Activated CD4-positive, alpha-beta T cell treated with anti-CD3 and anti-CD28 coated beads, Interleukin-2, amount 10 ng/mL, durations not matched to agents 24 days and 14 days (primary cell): ENCODE results near the gene TTR. TPM values are rescaled to one million over a fixed set of nuclear protein-coding genes. Genes with fewer than 3 reads are reported as not detected.

ENCODE experiments used
- DNase-seq: peaks from one replicate; pipeline ENCODE4 v3.0.0; 2022
- H3K27ac Mint-ChIP-seq: one replicate; pipeline ENCODE4 v1.8.0; 2022; ENCODE audit warnings: mild to moderate bottlenecking, mixed read lengths
- H3K27me3 Mint-ChIP-seq: one replicate; pipeline ENCODE4 v1.8.0; 2022; ENCODE audit warnings: mixed read lengths
- H3K36me3 Mint-ChIP-seq: one replicate; pipeline ENCODE4 v1.8.0; 2022; ENCODE audit warnings: low read depth, mild to moderate bottlenecking, mixed read lengths
- H3K4me1 Mint-ChIP-seq: one replicate; pipeline ENCODE4 v1.8.0; 2021; ENCODE audit warnings: mixed read lengths
- H3K4me3 Mint-ChIP-seq: one replicate; pipeline ENCODE4 v1.8.0; 2022; ENCODE audit warnings: mild to moderate bottlenecking, moderate library complexity, mixed read lengths
- H3K9me3 Mint-ChIP-seq: one replicate; pipeline ENCODE4 v1.8.0; 2021; ENCODE audit warnings: mixed read lengths
- intact Hi-C: fragments of 100-400 bp; cut with micrococcal nuclease; formaldehyde crosslinking; loops from one replicate; pipeline ENCODE4 v1.15.1; 2023
- total RNA-seq: library from RNA; stranded (reverse); gene quantifications from 2 replicates; pipeline ENCODE4 v1.2.3, GENCODE V29; 2022

The TTR gene
- total RNA-seq: not detected in 2 replicates

DNA sequence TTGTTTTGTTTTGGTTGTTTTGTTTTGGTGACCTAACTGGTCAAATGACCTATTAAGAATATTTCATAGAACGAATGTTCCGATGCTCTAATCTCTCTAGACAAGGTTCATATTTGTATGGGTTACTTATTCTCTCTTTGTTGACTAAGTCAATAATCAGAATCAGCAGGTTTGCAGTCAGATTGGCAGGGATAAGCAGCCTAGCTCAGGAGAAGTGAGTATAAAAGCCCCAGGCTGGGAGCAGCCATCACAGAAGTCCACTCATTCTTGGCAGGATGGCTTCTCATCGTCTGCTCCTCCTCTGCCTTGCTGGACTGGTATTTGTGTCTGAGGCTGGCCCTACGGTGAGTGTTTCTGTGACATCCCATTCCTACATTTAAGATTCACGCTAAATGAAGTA, at the start of gene TTR:
TSS of gene TTR (plus strand) at position 250 of the 400 bp plus-strand sequence. CDS start at position 276, 26 bp downstream.
- H3K27ac Mint-ChIP-seq: no peak within 1 kb of the TSS
- intact Hi-C loops: no loop called here
- no peaks in the 10 kb centered on the region for H3K9me3 Mint-ChIP-seq
- no peaks in the 10 kb centered on the region for H3K36me3 Mint-ChIP-seq
- no peaks in the 10 kb centered on the region for H3K4me1 Mint-ChIP-seq
- H3K4me3 Mint-ChIP-seq: no peak within 1 kb of the TSS
- H3K27me3 Mint-ChIP-seq: peaks cover 3% of the 10 kb centered on the region
- no peak for DNase-seq

DNA sequence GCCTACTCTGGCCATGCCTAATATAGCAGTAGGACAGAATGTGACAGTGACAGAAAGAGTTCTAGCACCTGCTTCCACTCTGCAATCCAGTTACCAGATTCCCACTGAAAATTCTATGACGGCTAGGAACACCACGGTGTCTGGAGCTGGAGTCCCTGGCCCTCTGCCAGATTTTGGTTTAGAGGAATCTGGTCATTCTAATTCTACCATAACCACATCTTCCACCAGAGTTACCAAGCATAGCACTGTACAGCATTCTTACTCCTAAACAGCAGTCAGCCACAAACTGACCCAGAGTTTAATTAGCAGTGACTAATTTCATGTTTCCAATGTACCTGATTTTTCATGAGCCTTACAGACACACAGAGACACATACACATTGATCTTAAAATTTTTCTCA, 45.2 kb upstream of the TTR start:
- no peaks in the 10 kb centered on the region for H3K9me3 Mint-ChIP-seq

DNA sequence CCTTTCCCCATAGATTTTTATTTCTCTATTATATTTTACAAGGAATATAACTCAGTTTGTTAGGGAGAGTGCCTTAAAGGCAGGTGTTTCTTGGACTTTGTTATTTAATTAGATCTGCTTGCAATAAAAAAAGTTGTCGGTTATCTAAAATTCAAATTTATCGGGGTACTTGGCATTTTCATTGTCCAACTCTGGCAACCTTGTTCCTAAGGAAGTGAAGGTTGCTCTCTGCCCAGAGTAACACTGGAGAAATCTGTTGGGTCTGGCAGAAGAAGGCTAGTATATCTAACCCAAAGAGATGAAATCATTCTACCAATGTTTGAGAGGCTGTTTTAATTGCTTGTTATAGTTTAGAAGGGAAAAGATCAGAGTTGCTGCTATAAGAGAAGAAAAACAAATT, 42.8 kb upstream of the TTR start:
- Mint-ChIP-seq H3K4me3 (no peak overlapping the region), H3K27ac (no peak overlapping the region), H3K36me3 (no peaks in the 10 kb centered on the region), H3K4me1 (no peaks in the 10 kb centered on the region), H3K27me3 (peaks cover 2% of the 10 kb centered on the region), H3K9me3 (no peaks in the 10 kb centered on the region)
- DNase-seq: no peak
- intact Hi-C loops: no loop called here

More for the DNA sequence above, 45.2 kb upstream of the TTR start:
- Mint-ChIP-seq H3K27ac (no peak overlapping the region), H3K27me3 (no peaks in the 10 kb centered on the region), H3K36me3 (no peaks in the 10 kb centered on the region), H3K4me1 (no peaks in the 10 kb centered on the region), H3K4me3 (no peak overlapping the region)
- DNase-seq: no peak
- intact Hi-C loops: no loop called here

DNA sequence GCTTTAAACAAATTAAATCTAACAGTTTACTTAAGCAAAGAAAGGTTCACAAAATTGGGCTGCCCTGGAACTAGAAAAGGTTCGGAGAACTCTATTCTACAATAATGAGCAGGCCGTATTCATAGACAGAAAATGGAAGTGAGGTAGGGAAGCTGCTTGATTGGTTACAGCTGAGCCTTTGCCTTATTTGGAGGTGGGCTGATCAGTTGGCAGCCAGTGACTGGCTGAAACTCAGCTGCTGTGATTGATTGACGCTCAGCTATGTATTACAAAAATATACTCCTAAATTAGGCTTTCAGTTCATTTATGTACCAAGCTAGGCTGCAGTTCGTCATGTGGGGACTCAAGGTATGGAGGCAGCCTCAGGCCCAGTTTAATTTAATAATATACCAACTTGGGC, 42.3 kb upstream of the TTR start:
- no peak for DNase-seq
- no peaks in the 10 kb centered on the region for H3K36me3 Mint-ChIP-seq
- no peaks in the 10 kb centered on the region for H3K9me3 Mint-ChIP-seq
- no peaks in the 10 kb centered on the region for H3K4me1 Mint-ChIP-seq
- intact Hi-C loops: no loop called here
- H3K27ac Mint-ChIP-seq: no peak overlapping the region
- H3K4me3 Mint-ChIP-seq: no peak overlapping the region
- peaks cover 6% of the 10 kb centered on the region for H3K27me3 Mint-ChIP-seq

DNA sequence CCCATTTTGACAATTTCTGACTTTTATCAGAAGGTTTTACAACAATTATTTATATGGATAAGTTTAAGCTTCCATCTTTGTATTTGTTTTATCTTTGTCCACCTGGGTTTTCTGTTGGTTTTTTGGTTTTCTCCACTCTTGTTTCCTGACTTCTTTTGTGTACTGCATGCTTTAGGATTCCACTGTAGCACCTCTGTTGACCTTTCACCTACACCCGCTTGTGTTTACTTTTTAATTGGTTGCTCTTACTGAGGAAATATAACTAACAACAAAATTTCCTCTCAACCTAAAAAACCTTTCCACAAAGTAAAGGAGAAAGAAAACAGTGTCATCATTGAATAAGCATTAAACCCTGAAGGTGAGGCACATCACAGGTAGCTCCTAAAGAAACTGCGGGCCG, 39.8 kb upstream of the TTR start:
- Mint-ChIP-seq H3K27ac (no peak overlapping the region), H3K4me3 (no peak overlapping the region), H3K9me3 (no peaks in the 10 kb centered on the region), H3K36me3 (no peaks in the 10 kb centered on the region), H3K4me1 (no peaks in the 10 kb centered on the region), H3K27me3 (peaks cover 9% of the 10 kb centered on the region)
- intact Hi-C loops: no loop called here
- no peak for DNase-seq

DNA sequence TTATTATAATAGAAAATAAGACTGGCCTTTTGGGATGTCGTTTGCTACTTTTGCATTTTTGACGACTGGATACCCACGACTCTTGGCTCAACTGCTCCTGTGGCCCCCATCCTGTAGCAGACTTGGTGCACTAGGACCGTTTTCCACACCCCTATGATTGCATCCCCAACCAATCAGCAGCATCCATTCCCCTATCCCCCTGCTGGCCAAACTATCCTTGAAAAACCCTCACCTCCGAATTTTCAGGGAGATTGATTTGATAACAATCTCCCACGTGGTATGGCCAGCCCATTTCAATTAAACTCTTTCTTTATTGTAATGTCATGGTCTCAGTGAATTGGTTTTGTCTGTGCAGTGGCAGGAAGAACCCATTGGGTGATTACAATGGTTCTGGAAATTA, 37.9 kb upstream of the TTR start:
- no peak for DNase-seq
- intact Hi-C loops: no loop called here
- H3K27ac Mint-ChIP-seq: no peak overlapping the region
- peaks cover 9% of the 10 kb centered on the region for H3K27me3 Mint-ChIP-seq
- no peaks in the 10 kb centered on the region for H3K36me3 Mint-ChIP-seq
- H3K9me3 Mint-ChIP-seq: no peaks in the 10 kb centered on the region
- H3K4me3 Mint-ChIP-seq: no peak overlapping the region
- H3K4me1 Mint-ChIP-seq: no peaks in the 10 kb centered on the region

DNA sequence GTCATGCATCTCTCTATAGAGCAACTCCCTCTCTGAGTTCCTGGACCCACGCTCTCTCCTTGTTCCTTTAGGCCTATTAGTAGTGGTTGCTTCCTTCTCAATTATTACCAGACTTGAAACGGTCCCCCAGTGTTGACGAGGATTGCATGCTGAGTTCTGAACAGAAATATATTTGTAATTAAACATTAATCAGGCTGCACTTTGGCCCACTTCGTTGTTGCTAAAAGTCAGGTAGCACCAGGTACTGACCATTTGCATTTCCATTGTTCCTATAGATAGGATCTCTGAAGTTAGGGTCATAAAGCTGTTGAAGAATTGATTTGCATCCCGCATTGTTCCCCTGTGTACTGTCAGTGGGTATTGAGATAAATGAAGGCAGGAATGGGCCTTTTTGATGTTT, 36.9 kb upstream of the TTR start:
- H3K4me1 Mint-ChIP-seq: no peaks in the 10 kb centered on the region
- no peak overlapping the region for H3K4me3 Mint-ChIP-seq
- no peak overlapping the region for H3K27ac Mint-ChIP-seq
- H3K27me3 Mint-ChIP-seq: peaks cover 9% of the 10 kb centered on the region
- intact Hi-C loops: loop anchor here (5.0 kb wide), 1 partner anchor 403 kb away; no protein-coding TSS in a partner anchor
- no peaks in the 10 kb centered on the region for H3K9me3 Mint-ChIP-seq
- no peaks in the 10 kb centered on the region for H3K36me3 Mint-ChIP-seq
- DNase-seq: no peak

DNA sequence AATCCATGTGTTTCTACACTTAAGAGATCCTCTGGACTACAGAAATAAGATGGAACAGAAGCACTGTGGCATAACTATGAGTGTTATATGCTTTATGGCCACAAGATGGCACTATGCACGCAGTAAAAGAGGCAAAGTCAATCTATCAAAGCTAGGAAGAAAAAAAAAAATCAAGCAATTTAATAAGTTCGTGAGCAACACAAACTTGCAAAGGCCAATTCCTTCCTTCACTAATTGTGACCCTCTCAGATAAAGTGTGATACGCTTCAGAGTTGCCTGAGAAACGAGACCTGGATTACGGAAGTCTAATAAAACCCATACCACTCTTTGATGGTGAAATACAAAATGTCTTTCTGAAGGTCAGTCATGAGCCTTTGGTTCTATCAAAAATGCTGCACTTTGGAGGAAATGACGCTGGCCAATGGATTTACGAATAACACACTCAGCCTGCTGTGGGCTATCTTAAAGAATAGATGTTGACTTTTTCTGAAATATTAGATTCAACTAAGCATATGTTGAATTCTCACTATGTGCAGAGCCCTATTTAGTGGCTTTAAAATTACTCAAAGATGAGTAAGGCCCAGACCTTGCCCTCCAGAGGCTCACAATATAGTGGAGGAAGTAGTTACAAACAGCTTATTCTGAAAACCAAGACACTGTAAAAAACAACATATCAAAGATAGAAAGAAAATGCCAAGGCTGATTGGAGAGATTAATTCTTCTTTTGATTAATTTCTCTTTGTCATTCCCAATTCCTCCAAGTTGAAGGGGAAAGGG, 35.5 kb upstream of the TTR start:
- H3K4me3 Mint-ChIP-seq: no peak overlapping the region
- H3K27me3 Mint-ChIP-seq: peaks cover 9% of the 10 kb centered on the region
- intact Hi-C loops: loop anchor here (1.0 to 5.0 kb wide), 3 partner anchors 166 to 401 kb away; no protein-coding TSS in a partner anchor
- H3K9me3 Mint-ChIP-seq: no peaks in the 10 kb centered on the region
- no peak overlapping the region for H3K27ac Mint-ChIP-seq
- H3K4me1 Mint-ChIP-seq: no peaks in the 10 kb centered on the region
- no peaks in the 10 kb centered on the region for H3K36me3 Mint-ChIP-seq
- DNase-seq: peak; percentile 85

DNA sequence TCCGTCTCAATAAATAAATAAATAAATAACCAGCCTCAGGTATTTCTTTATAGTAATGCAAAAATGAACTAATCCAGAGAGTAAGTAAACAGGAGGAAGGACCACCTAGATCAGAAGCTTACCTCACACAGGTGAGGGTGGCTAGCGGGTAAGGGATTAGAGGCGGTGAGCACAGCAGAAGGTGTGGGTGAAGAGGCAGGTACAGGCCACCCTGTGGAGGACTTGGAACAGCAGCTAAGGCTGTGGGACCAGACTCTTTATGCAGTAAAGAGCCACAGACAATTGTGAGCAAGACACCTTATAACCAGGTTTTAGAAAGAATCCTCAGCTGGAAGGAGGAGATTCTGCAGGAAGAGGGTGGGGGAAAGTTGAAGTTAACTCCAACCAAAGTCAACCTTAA, 34.2 kb upstream of the TTR start:
- no peak for DNase-seq
- Mint-ChIP-seq H3K4me3 (no peak overlapping the region), H3K27me3 (peaks cover 9% of the 10 kb centered on the region), H3K4me1 (no peaks in the 10 kb centered on the region), H3K36me3 (no peaks in the 10 kb centered on the region), H3K27ac (no peak overlapping the region), H3K9me3 (no peaks in the 10 kb centered on the region)
- intact Hi-C loops: loop anchor here (5.0 kb wide), 1 partner anchor 400 kb away; no protein-coding TSS in a partner anchor

DNA sequence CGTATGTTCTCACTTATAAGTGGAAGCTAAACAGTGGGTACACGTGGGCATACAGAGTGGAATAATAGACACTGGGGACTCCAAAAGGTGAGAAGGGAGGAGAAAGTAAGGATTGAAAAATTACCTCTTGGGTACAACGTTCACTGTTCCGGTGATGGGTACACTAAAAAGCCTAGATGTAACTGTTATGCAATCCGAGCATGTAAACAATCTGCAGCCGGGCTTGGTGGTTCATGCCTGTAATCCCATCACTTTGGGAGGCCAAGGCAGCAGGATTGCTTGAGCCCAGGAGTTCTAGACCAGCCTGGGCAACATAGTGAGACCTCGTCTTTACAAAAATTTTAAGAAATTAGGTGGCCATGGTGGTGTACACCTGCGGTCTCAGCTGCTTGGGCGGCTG, 33.1 kb upstream of the TTR start:
- H3K4me3 Mint-ChIP-seq: no peak overlapping the region
- no peak overlapping the region for H3K27ac Mint-ChIP-seq
- intact Hi-C loops: loop anchor here (5.0 kb wide), 1 partner anchor 399 kb away; no protein-coding TSS in a partner anchor
- no peaks in the 10 kb centered on the region for H3K9me3 Mint-ChIP-seq
- no peaks in the 10 kb centered on the region for H3K36me3 Mint-ChIP-seq
- H3K4me1 Mint-ChIP-seq: no peaks in the 10 kb centered on the region
- no peak for DNase-seq
- H3K27me3 Mint-ChIP-seq: peaks cover 9% of the 10 kb centered on the region

DNA sequence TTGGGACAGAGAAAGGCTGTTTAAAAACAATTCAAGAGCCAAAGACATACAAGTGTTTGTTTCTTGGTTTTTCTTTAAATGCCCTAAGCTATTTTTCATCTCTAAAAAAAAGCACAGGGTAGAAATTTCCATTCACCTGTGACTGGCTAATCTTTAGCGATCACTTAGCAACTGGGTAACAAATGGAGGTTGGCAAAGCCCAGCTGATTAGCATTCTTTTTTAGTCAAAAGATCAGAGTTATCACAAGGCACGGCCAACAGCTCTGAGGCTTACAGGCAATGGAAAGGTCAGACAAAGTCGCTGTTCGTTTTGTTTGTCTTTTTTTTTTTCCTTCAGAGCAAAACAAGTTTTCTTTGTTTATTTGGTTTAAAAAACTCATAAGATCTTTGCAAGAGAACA, 29.0 kb upstream of the TTR start:
- no peak overlapping the region for H3K4me3 Mint-ChIP-seq
- no peaks in the 10 kb centered on the region for H3K36me3 Mint-ChIP-seq
- no peaks in the 10 kb centered on the region for H3K4me1 Mint-ChIP-seq
- intact Hi-C loops: no loop called here
- H3K27me3 Mint-ChIP-seq: peaks cover 4% of the 10 kb centered on the region
- H3K9me3 Mint-ChIP-seq: no peaks in the 10 kb centered on the region
- no peak for DNase-seq
- H3K27ac Mint-ChIP-seq: no peak overlapping the region

DNA sequence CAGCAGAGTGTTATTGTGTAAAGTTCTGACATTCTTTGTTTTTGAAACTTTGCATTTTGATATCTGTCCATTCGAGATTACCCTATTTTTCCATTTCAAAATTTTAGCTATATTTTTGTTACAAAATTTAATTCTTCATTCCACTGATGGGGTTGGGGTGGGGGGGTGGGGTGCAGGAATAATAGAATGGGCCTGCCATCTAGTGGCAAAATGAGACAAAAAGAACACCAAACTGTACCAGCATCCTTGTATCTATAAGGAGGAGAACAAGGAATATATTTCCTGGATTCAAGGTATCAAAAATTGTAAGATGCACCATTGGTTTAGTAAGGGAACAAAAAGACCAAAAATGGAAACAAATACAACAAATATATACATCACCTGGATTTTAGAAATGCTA, 27.9 kb upstream of the TTR start:
- Mint-ChIP-seq H3K4me3 (no peak overlapping the region), H3K36me3 (no peaks in the 10 kb centered on the region), H3K27ac (no peak overlapping the region), H3K4me1 (no peaks in the 10 kb centered on the region), H3K9me3 (no peaks in the 10 kb centered on the region), H3K27me3 (peaks cover 4% of the 10 kb centered on the region)
- DNase-seq: no peak
- intact Hi-C loops: no loop called here

DNA sequence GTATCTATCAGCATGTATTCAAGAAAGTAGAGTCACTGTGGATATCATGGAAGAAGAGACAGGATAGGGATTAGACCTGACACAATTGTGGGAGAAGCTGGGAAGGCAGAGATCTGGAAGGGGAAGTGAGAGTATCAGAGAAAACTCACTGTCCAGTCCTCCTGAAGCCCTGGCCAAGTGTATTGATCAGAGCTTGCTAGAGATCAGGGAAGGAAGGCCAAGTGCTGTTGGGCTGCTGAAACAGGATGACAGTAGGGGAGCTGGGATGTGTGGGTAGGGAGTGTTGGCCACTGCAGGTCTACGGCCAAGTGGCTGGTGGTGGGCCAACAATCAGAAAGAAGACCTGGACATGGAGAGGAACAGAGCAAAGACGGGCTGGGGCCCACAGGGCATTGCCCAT, 26.3 kb upstream of the TTR start:
- H3K9me3 Mint-ChIP-seq: no peaks in the 10 kb centered on the region
- no peak for DNase-seq

DNA sequence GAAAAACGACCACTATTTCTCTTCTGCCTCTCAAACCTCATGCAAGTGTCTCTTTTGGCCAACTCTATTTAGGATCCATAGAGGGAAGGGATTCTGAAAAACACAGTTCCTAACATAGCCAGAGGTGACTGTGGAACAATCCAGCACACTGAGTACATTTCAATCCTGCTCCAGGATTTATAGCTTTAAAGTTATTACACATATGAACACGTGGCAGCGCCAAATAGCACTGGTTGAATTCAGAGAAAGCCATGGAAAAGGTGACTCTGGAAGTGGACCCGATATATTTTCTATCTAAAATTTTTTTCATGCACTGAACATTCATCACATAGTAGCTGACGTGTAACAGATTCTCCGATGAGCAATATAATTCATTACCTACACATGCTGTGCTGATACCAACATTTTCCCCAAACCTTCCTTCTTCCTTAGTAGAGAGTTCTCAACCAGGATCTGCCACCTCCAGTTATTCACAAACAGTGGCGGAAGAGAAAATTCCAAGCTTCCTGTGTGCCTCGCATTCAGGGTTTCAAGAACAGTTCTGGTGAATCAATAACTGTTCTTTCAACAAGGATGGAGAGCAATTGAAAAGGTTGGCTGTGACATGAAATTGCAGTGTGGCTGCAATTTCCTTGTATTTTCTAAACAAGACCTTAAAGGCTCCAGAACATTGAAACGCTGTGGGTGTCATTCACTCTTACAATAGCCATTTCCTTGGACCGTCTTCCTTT, 25.7 kb upstream of the TTR start:
- Mint-ChIP-seq H3K4me3 (no peak overlapping the region), H3K36me3 (no peaks in the 10 kb centered on the region)
- intact Hi-C loops: no loop called here

More for the DNA sequence above, 26.3 kb upstream of the TTR start:
- no peak overlapping the region for H3K4me3 Mint-ChIP-seq
- H3K27me3 Mint-ChIP-seq: peaks cover 4% of the 10 kb centered on the region
- intact Hi-C loops: no loop called here
- H3K4me1 Mint-ChIP-seq: no peaks in the 10 kb centered on the region
- no peaks in the 10 kb centered on the region for H3K36me3 Mint-ChIP-seq
- no peak overlapping the region for H3K27ac Mint-ChIP-seq

More for the DNA sequence above, 25.7 kb upstream of the TTR start:
- H3K9me3 Mint-ChIP-seq: no peaks in the 10 kb centered on the region
- no peak overlapping the region for H3K27ac Mint-ChIP-seq
- H3K4me1 Mint-ChIP-seq: no peaks in the 10 kb centered on the region
- H3K27me3 Mint-ChIP-seq: peaks cover 4% of the 10 kb centered on the region
- DNase-seq: no peak
